Jurkat, Clone E6-1 (cell line): Measurements from ENCODE around the gene SCAMP2.

Experiments
- DNase-seq: peaks from one replicate; pipeline ENCODE4 v3.0.0-alpha.2; 2011; ENCODE audit warnings: low read depth, low spot score
- H3K4me3 ChIP-seq: 2 replicates; pipeline ENCODE4 v1.5.1; 2011; ENCODE audit warnings: mild to moderate bottlenecking, low read length, control low read depth, moderate library complexity

Gene SCAMP2

DNA sequence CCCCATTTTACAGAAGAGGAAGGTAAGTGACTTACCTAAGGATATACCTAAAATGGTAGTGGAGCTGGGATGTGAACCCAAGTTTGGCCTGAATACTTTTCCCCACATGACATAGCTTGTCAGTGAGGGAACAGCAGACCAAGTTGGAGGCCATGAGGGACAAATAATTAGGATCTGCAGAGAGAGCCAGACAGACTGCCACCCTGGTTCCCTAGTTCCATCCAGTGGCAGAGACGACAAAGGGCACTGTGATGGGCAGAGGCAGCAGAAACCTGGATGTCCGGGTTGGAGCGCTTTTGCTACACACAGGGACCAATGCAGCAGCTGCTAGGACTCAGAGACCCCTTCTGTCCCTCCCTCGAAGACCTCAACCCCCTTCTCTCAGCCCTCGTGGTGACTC lies 45.6 kb downstream of the SCAMP2 start:
- DNase-seq: no peak
- no peak overlapping the region for H3K4me3 ChIP-seq

DNA sequence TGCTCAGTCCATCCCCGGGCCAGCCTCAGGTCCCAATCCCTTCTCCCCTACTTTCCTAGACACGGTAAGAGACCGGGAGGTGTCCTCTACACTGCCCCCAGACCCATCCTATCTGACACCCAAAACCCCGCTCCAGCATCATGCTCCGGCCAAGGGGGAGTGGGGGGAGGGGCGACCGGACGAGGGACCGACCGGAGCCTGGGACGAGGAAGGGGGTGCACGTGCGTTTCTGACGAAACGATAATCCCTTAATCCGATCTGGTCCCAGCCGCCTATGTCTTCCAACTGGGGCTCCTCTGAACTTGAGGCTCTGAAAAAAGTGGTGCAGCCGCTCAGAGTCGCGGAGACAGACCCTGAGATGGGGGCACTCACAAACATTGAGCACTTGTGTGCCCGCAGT lies 46.2 kb downstream of the SCAMP2 start:
- DNase-seq: no peak
- no peak overlapping the region for H3K4me3 ChIP-seq

DNA sequence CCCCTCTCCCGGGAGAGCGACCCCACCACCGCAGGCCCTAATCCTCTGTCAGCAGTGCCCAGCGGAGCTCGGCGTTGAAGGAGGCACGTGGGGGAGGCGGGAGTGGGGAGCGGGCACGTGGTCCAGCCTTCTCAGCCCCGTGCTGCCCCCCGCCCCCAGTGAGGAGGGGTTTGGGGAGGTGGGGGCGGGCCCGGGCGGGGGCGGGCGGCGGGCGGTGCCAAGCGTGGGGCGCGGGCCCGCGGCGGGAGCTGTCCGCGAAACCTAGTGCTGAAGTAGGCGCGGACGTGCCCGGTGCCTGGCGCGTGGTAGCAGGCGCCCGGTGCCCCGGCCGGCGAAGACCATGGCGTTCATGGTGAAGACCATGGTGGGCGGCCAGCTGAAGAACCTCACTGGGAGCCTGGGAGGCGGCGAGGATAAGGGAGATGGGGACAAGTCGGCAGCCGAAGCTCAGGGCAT lies 46.8 kb downstream of the SCAMP2 start, which contains the start of gene CPLX3:
TSS of gene CPLX3 (plus strand) at position 264 of the 456 bp plus-strand sequence. CDS start at position 341, 77 bp downstream.
- H3K4me3 ChIP-seq: no peak within 1 kb of the TSS
- DNase-seq: no peak

GRCh38 chr15:74825866-74826265 lies 47.3 kb downstream of the SCAMP2 start:
- no peak overlapping the region for H3K4me3 ChIP-seq
- DNase-seq: no peak

DNA sequence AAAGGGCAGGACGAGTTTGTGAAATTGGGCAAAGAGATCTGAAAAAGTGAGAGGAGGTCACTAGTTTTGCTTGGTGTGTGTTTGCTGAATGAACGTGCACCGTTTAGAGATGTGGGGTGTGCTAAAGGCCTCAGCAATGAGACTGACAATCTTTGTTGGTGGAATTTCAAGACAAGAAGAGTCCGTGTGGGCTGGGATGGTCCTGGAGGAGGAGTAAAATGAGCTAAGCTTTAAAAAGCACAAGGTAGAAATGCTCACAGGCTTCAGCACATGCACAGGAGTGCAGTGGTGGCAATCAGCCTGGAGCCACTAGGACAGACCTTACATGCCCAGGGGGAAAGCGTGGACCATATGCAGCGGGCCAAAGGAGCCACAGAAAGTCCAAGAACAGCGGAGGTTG lies 48.2 kb downstream of the SCAMP2 start:
- DNase-seq: no peak
- no peak overlapping the region for H3K4me3 ChIP-seq

- no peak overlapping the region for H3K4me3 ChIP-seq
- DNase-seq: no peak
Measured at GRCh38 chr15:74823324-74823723, 49.8 kb downstream of the SCAMP2 start.

DNA sequence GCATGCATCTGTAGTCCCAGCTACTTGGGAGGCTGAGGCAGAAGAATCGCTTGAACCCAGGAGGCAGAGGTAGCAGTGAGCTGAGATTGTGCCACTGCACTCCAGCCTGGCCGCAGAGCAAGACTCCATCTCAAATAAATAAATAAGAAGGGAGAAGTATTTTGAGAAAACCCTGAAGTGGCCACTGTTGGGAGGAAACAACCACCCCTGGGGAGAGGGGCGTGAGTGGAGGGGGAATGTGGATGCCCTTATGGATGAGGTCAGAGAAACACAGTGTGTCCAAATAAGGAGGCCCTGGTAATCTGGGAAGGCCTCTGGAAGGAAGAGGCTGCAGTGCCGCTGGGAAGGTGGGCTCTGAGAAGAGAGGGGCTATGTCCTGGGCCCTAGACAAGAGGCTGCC lies 50.9 kb downstream of the SCAMP2 start:
- H3K4me3 ChIP-seq: no peak overlapping the region
- DNase-seq: no peak

DNA sequence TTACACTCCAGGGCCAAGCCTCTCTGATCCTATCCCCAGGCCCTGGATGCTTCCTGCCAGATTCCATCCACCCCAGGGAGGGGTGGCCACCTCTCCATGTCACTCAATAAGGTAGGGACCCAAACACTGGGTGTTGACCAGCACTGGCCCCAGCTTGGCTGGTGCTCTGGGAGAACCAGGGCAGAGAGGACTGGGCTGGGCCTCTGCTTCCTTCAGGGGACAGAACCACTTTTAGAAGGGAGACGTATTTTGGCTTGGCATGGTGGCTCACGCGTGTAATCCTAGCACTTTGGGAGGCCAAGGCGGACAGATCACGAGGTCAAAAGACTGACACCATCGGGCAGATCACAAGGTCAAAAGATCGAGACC lies 51.4 kb downstream of the SCAMP2 start:
- H3K4me3 ChIP-seq: no peak overlapping the region
- no peak for DNase-seq

GRCh38 chr15:74821091-74821789 lies 51.9 kb downstream of the SCAMP2 start:
- no peak for DNase-seq
- no peak overlapping the region for H3K4me3 ChIP-seq

DNA sequence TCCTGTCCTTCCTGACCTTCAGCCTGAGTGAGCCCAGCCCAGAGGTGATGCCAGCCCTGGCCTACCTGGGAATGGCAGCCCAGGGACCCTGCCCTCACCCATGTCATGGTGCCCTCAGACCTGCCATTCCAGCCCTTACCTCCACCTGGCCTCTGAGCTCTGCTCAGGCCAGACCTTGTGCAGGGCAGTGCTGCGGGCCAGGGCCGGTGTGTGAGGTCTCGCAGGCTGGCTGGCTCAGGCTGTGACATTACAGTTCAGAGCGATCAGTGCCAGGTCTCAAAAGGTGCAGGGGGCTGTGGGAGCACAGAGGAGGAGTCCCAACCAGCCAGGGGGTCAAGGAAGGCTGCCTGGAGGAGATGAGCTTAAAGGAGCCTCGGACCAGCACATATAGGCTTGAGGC lies 53.1 kb downstream of the SCAMP2 start:
- no peak for DNase-seq
- H3K4me3 ChIP-seq: no peak overlapping the region

DNA sequence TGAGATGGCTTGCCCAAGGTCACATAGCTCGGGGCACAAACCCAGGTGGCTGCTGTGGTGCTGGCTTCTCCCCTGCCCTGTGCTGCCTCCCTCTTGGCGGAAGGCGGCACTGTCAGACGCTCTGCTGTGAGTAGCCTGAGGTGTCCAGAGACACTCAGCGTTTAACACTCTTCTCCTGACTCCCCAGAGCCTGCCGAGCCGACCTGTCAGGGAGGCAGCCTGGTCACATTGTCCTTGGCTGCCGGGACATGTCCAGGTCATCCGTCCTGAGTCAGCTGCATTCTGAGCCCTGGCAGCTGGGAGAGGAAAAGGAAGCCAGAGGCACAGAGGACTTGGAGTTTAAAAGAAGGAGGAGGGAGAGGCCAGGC lies 55.8 kb downstream of the SCAMP2 start:
- DNase-seq: no peak
- H3K4me3 ChIP-seq: no peak overlapping the region

- no peak for DNase-seq
- H3K4me3 ChIP-seq: no peak overlapping the region
Measured at GRCh38 chr15:74816624-74817369, 56.4 kb downstream of the SCAMP2 start.

- no peak for DNase-seq
Measured at GRCh38 chr15:74815961-74816360, 57.2 kb downstream of the SCAMP2 start.

DNA sequence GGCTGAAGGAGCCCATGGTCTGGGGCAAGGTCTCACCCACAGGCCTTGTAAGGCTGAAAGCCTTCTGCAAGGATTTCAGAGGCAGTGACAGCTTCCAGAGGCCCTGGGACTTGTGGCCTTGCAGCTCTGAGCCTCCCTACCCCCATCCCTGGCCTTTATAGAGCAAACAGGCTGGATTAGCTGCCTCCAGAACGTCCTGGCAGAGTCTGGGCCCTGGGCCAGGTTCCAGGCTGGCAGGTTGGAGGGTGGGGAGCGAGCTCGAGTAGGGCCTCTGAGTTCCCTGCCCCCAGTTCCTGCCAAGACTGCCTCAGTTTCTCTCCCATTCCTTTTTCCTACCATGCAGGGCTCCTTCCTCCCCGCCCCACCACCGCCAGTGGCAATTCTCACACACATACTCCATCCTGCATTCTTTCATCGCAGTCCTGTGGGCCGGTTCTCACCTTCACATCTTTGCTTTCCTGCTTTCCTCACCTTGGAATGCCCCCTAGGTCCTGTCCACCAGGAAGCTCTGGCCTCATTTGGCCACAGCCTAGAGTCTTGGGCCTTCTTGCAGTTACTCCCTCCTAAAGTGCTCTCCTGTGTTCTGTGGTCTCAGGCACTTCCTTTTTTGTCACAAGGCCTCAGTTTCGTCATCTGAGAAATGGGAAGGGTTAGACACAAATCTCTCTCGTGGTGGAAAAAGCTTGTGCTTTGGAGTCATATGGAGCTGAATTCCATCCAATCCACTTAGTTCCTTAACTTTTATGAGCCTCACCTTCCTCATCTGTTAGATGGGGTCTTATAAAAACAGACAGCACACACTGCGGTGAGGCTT lies 57.8 kb downstream of the SCAMP2 start:
- no peak for DNase-seq
- no peak overlapping the region for H3K4me3 ChIP-seq

More at GRCh38 chr15:74815961-74816360, 57.2 kb downstream of the SCAMP2 start:
- H3K4me3 ChIP-seq: no peak overlapping the region

DNA sequence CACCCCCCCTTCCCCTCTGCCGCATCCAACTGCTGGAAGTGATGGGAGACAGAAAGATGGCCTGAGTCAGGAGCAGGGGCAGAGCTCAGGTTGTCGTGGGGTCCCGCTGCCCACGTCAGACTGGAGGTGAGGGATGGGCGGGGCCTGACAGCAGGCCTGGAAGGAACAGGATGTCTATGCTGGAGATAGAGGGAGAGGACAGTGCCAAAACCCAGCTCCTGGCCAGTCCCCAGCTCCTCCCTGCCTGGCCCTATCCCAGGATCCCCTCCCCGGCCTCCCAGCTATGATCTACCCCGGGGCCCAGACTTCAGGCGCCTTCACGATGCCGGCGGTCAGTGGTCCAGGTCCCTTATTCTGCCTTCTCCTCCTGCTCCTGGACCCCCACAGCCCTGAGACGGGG lies 60.6 kb downstream of the SCAMP2 start, which contains the start of gene LMAN1L:
TSS of gene LMAN1L (plus strand) at position 303 of the 400 bp plus-strand sequence. CDS start at position 323, 20 bp downstream.
- no peak for DNase-seq
- no peak within 1 kb of the TSS for H3K4me3 ChIP-seq

DNA sequence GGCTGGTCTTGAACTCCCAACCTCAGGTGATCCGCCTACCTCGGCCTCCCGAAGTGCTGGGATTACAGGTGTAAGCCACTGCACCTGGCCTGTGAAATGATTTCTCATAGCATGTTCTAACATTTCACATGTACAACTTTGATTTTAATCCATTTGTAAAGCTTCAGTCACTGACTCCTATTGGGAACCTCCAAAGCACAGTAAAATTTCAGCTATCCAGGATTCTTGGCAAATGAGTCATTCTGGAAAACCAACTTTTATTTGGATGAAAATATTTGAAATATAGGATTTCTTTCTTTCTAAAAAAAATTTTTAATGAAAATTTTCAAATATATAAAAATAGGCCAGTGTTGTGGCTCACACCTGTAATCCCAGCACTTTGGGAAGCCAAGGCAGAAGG lies 63.2 kb downstream of the SCAMP2 start:
- DNase-seq: no peak
- no peak overlapping the region for H3K4me3 ChIP-seq

DNA sequence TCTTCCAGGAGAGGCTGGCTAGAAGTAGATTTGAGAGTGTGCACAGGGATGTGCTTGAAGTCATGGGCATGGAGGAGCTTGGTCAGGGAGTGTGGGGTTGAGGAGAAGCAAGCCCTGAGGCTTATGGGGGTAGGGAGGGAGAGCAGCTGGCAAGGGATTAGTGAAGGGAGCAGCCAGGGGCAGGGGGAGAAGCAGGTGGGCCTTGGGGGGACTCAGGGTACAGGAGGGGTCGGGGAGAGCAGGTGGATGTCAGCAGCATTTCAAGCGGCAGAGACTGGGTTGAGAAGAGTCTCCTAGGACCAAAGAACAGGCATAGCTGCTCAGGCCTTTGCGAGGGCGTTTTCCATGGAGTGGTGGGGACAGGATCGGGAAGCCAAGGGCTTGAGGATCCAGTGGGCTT lies 63.9 kb downstream of the SCAMP2 start:
- no peak overlapping the region for H3K4me3 ChIP-seq
- DNase-seq: no peak

GRCh38 chr15:74808840-74809229 lies 64.3 kb downstream of the SCAMP2 start:
- no peak for DNase-seq
- H3K4me3 ChIP-seq: no peak overlapping the region

DNA sequence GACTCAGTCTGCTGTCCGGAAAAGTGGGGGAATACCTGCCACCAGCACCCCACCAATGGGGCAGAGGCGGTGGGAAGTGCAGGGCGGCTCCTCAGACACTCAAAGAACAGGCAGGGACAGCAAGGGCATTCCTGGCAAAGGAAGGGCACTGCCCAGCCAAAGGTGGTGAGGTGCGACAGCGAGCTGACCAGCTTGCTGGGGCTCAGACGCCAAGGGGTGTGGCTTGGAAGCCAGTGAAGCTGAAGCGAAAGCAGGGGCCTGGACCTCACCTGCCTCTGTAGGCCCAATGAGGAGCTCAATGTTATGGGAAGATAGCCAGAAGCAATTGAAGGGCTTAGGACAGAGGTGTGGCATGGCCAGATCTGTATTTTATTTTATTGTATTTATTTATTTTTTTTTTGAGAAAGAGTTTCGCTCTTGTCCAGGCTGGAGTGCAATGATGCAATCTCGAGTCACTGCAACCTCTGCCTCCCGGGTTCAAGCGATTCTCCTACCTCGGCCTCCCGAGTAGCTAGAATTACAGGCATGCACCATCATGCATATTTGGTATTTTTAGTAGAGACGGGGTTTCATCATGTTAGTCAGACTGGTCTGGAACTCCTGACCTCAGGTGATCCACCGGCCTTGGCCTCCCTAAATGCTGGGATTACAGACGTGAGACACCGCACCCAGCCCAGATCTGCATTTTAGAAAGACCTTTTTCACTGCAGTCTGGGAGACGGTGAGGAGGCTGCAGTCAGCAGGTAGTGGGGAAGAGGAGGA lies 64.9 kb downstream of the SCAMP2 start:
- no peak overlapping the region for H3K4me3 ChIP-seq
- no peak for DNase-seq
